HL-60 (cell line): ENCODE measurements around the gene ANKRD6.

ENCODE experiments used
- DNase-seq, 2 experiments: peaks; one replicate each; pipeline ENCODE4 v3.0.0-alpha.2; 2010 to 2020; ENCODE audit warnings: low read depth in 1 of 2, low spot score in 1 of 2
- H3K27ac ChIP-seq: fragments of 250-450 bp; sonication (Bioruptor Pico); replicated peaks from 2 replicates; pipeline ENCODE4 v1.5.1; 2020; ENCODE audit warnings: mild to moderate bottlenecking, moderate library complexity
- H3K27me3 ChIP-seq: fragments of 250-450 bp; sonication (Bioruptor Pico); 2 replicates; pipeline ENCODE4 v1.5.1; 2021; ENCODE audit warnings: mild to moderate bottlenecking, moderate library complexity; ENCODE audit not compliant: insufficient read depth, poor library complexity, severe bottlenecking
- H3K4me3 ChIP-seq: replicated peaks from 2 replicates; pipeline ENCODE4 v1.5.1; 2011; ENCODE audit warnings: mild to moderate bottlenecking, control low read depth, low read length; ENCODE audit not compliant: insufficient read depth
- GABPA ChIP-seq: IDR thresholded peaks from 2 replicates; pipeline ENCODE4 v1.6.1; 2012; ENCODE audit warnings: low read depth
- POLR2AphosphoS5 ChIP-seq: IDR thresholded peaks from 2 replicates; pipeline ENCODE4 v1.6.1; 2012; ENCODE audit warnings: low read depth
- SPI1 ChIP-seq: IDR thresholded peaks from 2 replicates; pipeline ENCODE4 v1.6.1; 2012; ENCODE audit warnings: low read depth, mild to moderate bottlenecking, borderline replicate concordance
- TF ChIP-seq, protein P1 (sequence below): IDR thresholded peaks from one replicate; pipeline ENCODE4 v1.5.1; 2011; ENCODE audit warnings: low read length, control low read depth, inconsistent platforms; ENCODE audit not compliant: insufficient read depth
- TF ChIP-seq, protein P2 (sequence below): IDR thresholded peaks from 2 replicates; pipeline ENCODE4 v1.6.1; 2012; ENCODE audit warnings: low read depth; ENCODE audit not compliant: insufficient replicate concordance

ANKRD6 gene

DNA sequence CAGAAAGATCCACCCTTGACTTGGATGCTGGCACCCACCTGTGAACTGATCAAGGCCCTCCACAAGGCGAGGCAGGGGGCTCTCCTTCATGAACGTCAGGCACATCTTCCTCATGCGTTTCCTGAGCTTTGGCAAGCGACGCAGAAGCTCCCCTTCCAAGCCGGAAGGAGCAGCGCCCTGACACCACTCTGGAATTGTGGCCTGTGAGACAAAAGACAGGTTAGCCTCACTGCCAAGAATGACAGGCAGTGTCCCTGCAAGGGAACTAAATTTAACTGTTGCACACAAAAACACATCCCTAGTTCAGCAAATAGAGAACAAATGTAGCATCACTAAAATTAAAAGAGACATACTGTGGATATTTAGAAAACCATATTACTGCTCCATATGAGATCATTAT, 247.6 kb downstream of the ANKRD6 start:
- DNase-seq, result no peak
- Histone ChIP-seq H3K4me3 (no peak overlapping the region), H3K27ac (no peak overlapping the region), H3K27me3 (no peaks in the 10 kb centered on the region)
- TF ChIP-seq, protein P1, sequence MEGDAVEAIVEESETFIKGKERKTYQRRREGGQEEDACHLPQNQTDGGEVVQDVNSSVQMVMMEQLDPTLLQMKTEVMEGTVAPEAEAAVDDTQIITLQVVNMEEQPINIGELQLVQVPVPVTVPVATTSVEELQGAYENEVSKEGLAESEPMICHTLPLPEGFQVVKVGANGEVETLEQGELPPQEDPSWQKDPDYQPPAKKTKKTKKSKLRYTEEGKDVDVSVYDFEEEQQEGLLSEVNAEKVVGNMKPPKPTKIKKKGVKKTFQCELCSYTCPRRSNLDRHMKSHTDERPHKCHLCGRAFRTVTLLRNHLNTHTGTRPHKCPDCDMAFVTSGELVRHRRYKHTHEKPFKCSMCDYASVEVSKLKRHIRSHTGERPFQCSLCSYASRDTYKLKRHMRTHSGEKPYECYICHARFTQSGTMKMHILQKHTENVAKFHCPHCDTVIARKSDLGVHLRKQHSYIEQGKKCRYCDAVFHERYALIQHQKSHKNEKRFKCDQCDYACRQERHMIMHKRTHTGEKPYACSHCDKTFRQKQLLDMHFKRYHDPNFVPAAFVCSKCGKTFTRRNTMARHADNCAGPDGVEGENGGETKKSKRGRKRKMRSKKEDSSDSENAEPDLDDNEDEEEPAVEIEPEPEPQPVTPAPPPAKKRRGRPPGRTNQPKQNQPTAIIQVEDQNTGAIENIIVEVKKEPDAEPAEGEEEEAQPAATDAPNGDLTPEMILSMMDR, result no peak
- TF ChIP-seq, protein P2, sequence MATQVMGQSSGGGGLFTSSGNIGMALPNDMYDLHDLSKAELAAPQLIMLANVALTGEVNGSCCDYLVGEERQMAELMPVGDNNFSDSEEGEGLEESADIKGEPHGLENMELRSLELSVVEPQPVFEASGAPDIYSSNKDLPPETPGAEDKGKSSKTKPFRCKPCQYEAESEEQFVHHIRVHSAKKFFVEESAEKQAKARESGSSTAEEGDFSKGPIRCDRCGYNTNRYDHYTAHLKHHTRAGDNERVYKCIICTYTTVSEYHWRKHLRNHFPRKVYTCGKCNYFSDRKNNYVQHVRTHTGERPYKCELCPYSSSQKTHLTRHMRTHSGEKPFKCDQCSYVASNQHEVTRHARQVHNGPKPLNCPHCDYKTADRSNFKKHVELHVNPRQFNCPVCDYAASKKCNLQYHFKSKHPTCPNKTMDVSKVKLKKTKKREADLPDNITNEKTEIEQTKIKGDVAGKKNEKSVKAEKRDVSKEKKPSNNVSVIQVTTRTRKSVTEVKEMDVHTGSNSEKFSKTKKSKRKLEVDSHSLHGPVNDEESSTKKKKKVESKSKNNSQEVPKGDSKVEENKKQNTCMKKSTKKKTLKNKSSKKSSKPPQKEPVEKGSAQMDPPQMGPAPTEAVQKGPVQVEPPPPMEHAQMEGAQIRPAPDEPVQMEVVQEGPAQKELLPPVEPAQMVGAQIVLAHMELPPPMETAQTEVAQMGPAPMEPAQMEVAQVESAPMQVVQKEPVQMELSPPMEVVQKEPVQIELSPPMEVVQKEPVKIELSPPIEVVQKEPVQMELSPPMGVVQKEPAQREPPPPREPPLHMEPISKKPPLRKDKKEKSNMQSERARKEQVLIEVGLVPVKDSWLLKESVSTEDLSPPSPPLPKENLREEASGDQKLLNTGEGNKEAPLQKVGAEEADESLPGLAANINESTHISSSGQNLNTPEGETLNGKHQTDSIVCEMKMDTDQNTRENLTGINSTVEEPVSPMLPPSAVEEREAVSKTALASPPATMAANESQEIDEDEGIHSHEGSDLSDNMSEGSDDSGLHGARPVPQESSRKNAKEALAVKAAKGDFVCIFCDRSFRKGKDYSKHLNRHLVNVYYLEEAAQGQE, result no peak
- TF ChIP-seq SPI1 (no peak), GABPA (no peak), POLR2AphosphoS5 (no peak)

GRCh38 chr6:89681983-89682564, 249.1 kb downstream of the ANKRD6 start:
- no peak for TF ChIP-seq SPI1
- TF ChIP-seq, protein P1, result no peak
- no peak for TF ChIP-seq POLR2AphosphoS5
- no peak for TF ChIP-seq GABPA
- TF ChIP-seq, protein P2, result no peak
- Histone ChIP-seq H3K27ac (no peak overlapping the region), H3K27me3 (no peaks in the 10 kb centered on the region), H3K4me3 (no peak overlapping the region)
- no peak for DNase-seq

DNA sequence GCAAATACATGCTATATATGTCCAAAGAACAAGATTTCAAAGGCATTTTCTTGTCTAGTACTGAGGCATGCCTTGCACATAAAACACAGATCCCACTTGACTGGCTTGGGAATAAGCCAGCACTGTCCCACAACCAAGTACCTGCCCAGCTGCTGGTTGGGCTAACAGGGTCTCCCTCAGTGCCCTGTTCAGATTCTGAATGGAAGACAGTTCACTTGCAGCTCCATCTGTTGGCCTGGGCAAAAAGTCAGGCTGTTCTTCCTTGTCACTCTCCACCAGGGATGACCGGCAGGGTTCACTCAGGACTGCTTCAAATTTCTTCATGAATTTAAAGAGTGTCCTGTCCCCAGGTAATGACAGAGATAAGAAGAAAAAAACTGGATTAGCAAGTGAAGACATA, 250.0 kb downstream of the ANKRD6 start:
- no peak overlapping the region for H3K4me3 ChIP-seq
- DNase-seq, result no peak
- TF ChIP-seq POLR2AphosphoS5 (no peak), SPI1 (no peak), GABPA (no peak)
- TF ChIP-seq, protein P2, result no peak
- TF ChIP-seq, protein P1, result no peak
- no peaks in the 10 kb centered on the region for H3K27me3 ChIP-seq
- H3K27ac ChIP-seq, result no peak overlapping the region
